ENCODE data around the gene HDLBP.

Gene HDLBP

GRCh38 chr2:241273210-241274020 lies 42.1 kb downstream of the HDLBP start:
- no peak for TF ChIP-seq CSDC2 (CRISPR knock-in tag; IDR thresholded peaks at IDR 0.05)
- no peak for TF ChIP-seq ESRRG (CRISPR knock-in tag; IDR thresholded peaks at IDR 0.05)
- TF ChIP-seq SNAI2 (CRISPR knock-in tag; IDR thresholded peaks at IDR 0.05) = no peak
- no peak for TF ChIP-seq RARB (CRISPR knock-in tag; IDR thresholded peaks at IDR 0.05)
- no peak for TF ChIP-seq PATZ1 (CRISPR knock-in tag; IDR thresholded peaks at IDR 0.05; ENCODE audit: borderline replicate concordance)
- no peak for TF ChIP-seq POU6F1 (CRISPR knock-in tag; IDR thresholded peaks at IDR 0.05; ENCODE audit: borderline replicate concordance, low read depth)
- TF ChIP-seq ZNF565 (CRISPR knock-in tag; conservative IDR thresholded peaks at IDR 0.05; ENCODE audit: low read depth) = no peak
- TF ChIP-seq TCF4 (CRISPR knock-in tag; IDR thresholded peaks at IDR 0.05; ENCODE audit: borderline replicate concordance) = no peak
- no peak for TF ChIP-seq ARNTL (CRISPR knock-in tag; IDR thresholded peaks at IDR 0.05; ENCODE audit: borderline replicate concordance, low read depth)
- no peak for TF ChIP-seq CREB5 (CRISPR knock-in tag; IDR thresholded peaks at IDR 0.05; ENCODE audit: low read depth)
- no peak for TF ChIP-seq ZFP30 (CRISPR knock-in tag; IDR thresholded peaks at IDR 0.05)
- TF ChIP-seq TOX (CRISPR knock-in tag; IDR thresholded peaks at IDR 0.05; ENCODE audit: borderline replicate concordance) = no peak
- no peak for TF ChIP-seq ZNF8 (CRISPR knock-in tag; IDR thresholded peaks at IDR 0.05)
- no peak for TF ChIP-seq PPARA (CRISPR knock-in tag; IDR thresholded peaks at IDR 0.05; ENCODE audit: borderline replicate concordance)
- no peak for TF ChIP-seq ZNF70 (CRISPR knock-in tag; IDR thresholded peaks at IDR 0.05)
- no peak for TF ChIP-seq ISL1 (CRISPR knock-in tag; IDR thresholded peaks at IDR 0.05)
- no peak for TF ChIP-seq CSRNP3 (CRISPR knock-in tag; IDR thresholded peaks at IDR 0.05)
- TF ChIP-seq ZC3H10 (CRISPR knock-in tag; IDR thresholded peaks at IDR 0.05) = no peak
- TF ChIP-seq TSHZ2 (CRISPR knock-in tag; IDR thresholded peaks at IDR 0.05) = no peak
- peak; percentile 28 for ATAC-seq

GRCh38 chr2:241272303-241273209 lies 42.9 kb downstream of the HDLBP start:
- peak; percentile 85 for ATAC-seq
- TF ChIP-seq CSRNP3 (CRISPR knock-in tag; IDR thresholded peaks at IDR 0.05) (no peak), ZNF565 (CRISPR knock-in tag; conservative IDR thresholded peaks at IDR 0.05; ENCODE audit: low read depth) (no peak), CREB5 (CRISPR knock-in tag; IDR thresholded peaks at IDR 0.05; ENCODE audit: low read depth) (no peak), RARB (CRISPR knock-in tag; IDR thresholded peaks at IDR 0.05) (no peak), TSHZ2 (CRISPR knock-in tag; IDR thresholded peaks at IDR 0.05) (no peak), ZNF8 (CRISPR knock-in tag; IDR thresholded peaks at IDR 0.05) (no peak), SNAI2 (CRISPR knock-in tag; IDR thresholded peaks at IDR 0.05) (no peak), PPARA (CRISPR knock-in tag; IDR thresholded peaks at IDR 0.05; ENCODE audit: borderline replicate concordance) (no peak), ARNTL (CRISPR knock-in tag; IDR thresholded peaks at IDR 0.05; ENCODE audit: borderline replicate concordance, low read depth) (no peak)
